ENCODE data around the gene SPATA21. TPM values are rescaled to one million over a fixed set of nuclear protein-coding genes. Genes with fewer than 3 reads are reported as not detected.
"Not testable (repeated sequence)": the region's sequence is repeated elsewhere in the genome, so short reads cannot be mapped to it uniquely, and the experiment has no call there.

The SPATA21 gene
- total RNA-seq: 0.12 TPM in 1 of 2 replicates, not detected in the other

- intact Hi-C loops (cut with micrococcal nuclease): no loop called here
These were observed at the start of gene SPATA21 for GRCh38 chr1:16436946-16437474. SPATA21 (minus strand) TSS chr1:16437424; CDS start chr1:16431371, 6,053 bp downstream.

- intact Hi-C loops (cut with micrococcal nuclease): not testable (repeated sequence)
These were observed 49.8 kb upstream of the SPATA21 start for GRCh38 chr1:16487011-16487410.

- intact Hi-C loops (cut with micrococcal nuclease): not testable (repeated sequence)
These were observed 49.1 kb upstream of the SPATA21 start for GRCh38 chr1:16486316-16486715.

- intact Hi-C loops (cut with micrococcal nuclease): no loop called here
These were observed 47.7 kb upstream of the SPATA21 start for GRCh38 chr1:16484931-16485330.

- intact Hi-C loops (cut with micrococcal nuclease): no loop called here
These were observed 47.2 kb upstream of the SPATA21 start for GRCh38 chr1:16484501-16484835.

- intact Hi-C loops (cut with micrococcal nuclease): not testable (repeated sequence)
These were observed 46.6 kb upstream of the SPATA21 start for GRCh38 chr1:16483639-16484500.

- intact Hi-C loops (cut with micrococcal nuclease): not testable (repeated sequence)
These were observed 45.9 kb upstream of the SPATA21 start for GRCh38 chr1:16483146-16483545.

GRCh38 chr1:16478091-16478490, 40.9 kb upstream of the SPATA21 start:
- intact Hi-C loops (cut with micrococcal nuclease): no loop called here

- intact Hi-C loops (cut with micrococcal nuclease): not testable (repeated sequence)
These were observed 38.8 kb upstream of the SPATA21 start for GRCh38 chr1:16475771-16476770.

GRCh38 chr1:16474891-16475290, 37.7 kb upstream of the SPATA21 start:
- intact Hi-C loops (cut with micrococcal nuclease): not testable (repeated sequence)

- intact Hi-C loops (cut with micrococcal nuclease): no loop called here
These were observed 37.1 kb upstream of the SPATA21 start for GRCh38 chr1:16474166-16474800.

- intact Hi-C loops (cut with micrococcal nuclease): no loop called here
These were observed 31.3 kb upstream of the SPATA21 start for GRCh38 chr1:16468558-16468957.

GRCh38 chr1:16464917-16465625, 27.8 kb upstream of the SPATA21 start:
- intact Hi-C loops (cut with micrococcal nuclease): no loop called here

- intact Hi-C loops (cut with micrococcal nuclease): no loop called here
These were observed 25.6 kb upstream of the SPATA21 start for GRCh38 chr1:16462773-16463330.

GRCh38 chr1:16461681-16462080, 24.5 kb upstream of the SPATA21 start:
- intact Hi-C loops (cut with micrococcal nuclease): no loop called here

GRCh38 chr1:16459352-16459925, 22.2 kb upstream of the SPATA21 start:
- intact Hi-C loops (cut with micrococcal nuclease): no loop called here

GRCh38 chr1:16458831-16459230, 21.6 kb upstream of the SPATA21 start:
- intact Hi-C loops (cut with micrococcal nuclease): no loop called here

GRCh38 chr1:16456151-16456550, 18.9 kb upstream of the SPATA21 start:
- intact Hi-C loops (cut with micrococcal nuclease): not testable (repeated sequence)

GRCh38 chr1:16454909-16455308, 17.7 kb upstream of the SPATA21 start:
- intact Hi-C loops (cut with micrococcal nuclease): not testable (repeated sequence)
